ENCODE results near the gene ARHGAP31. TPM values are rescaled to one million over a fixed set of nuclear protein-coding genes. Genes with fewer than 3 reads are reported as not detected.

ARHGAP31 gene
- total and polyA plus RNA-seq, 4 donors, result 0.99 to 4.6 (median 2.6) TPM

GRCh38 chr3:119376758-119377157, 82.6 kb downstream of the ARHGAP31 start:
- no peaks in the 10 kb centered on the region for H3K9me3 ChIP-seq (ENCODE audit: control insufficient read depth in 4 of 4, low read length in 3 of 4)
- 78% methylated on average over 1 of the region's 1 CpG for WGBS
- H3K4me3 ChIP-seq (ENCODE audit: low read depth in 1 of 3, low read length in 3 of 3), result no peak overlapping the region
- H3K27ac ChIP-seq (ENCODE audit: low read depth in 1 of 2, low read length in 2 of 2), result no peak overlapping the region
- DNase-seq (ENCODE audit: low spot score), result no peak
- TF ChIP-seq FOXA1 (IDR thresholded peaks at IDR 0.05) (no peak), EGR1 (IDR thresholded peaks at IDR 0.05; ENCODE audit: low read depth in 2 of 2) (no peak), SP1 (IDR thresholded peaks at IDR 0.05) (no peak), GABPA (IDR thresholded peaks at IDR 0.05 in 1 of 2, conservative IDR thresholded peaks at IDR 0.05 in 1 of 2) (no peak), FOXA2 (IDR thresholded peaks at IDR 0.05) (no peak)
- TF ChIP-seq, protein P1, sequence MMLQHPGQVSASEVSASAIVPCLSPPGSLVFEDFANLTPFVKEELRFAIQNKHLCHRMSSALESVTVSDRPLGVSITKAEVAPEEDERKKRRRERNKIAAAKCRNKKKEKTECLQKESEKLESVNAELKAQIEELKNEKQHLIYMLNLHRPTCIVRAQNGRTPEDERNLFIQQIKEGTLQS (IDR thresholded peaks at IDR 0.05), result no peak
- H3K27me3 ChIP-seq (ENCODE audit: control insufficient read depth in 4 of 4, insufficient read depth in 4 of 4, low read length in 3 of 4), result no peaks in the 10 kb centered on the region
- H3K36me3 ChIP-seq (ENCODE audit: control insufficient read depth in 4 of 4, insufficient read depth in 3 of 4, low read depth in 1 of 4, low read length in 3 of 4), result no peaks in the 10 kb centered on the region
- H3K9ac ChIP-seq (ENCODE audit: low read depth in 1 of 2, low read length in 2 of 2), result no peak overlapping the region
- no peaks in the 10 kb centered on the region for H3K4me1 ChIP-seq (ENCODE audit: control insufficient read depth in 4 of 4, insufficient read depth in 4 of 4, low read length in 3 of 4)

GRCh38 chr3:119378259-119378803, 84.1 kb downstream of the ARHGAP31 start:
- no peaks in the 10 kb centered on the region for H3K9me3 ChIP-seq (ENCODE audit: control insufficient read depth in 4 of 4, low read length in 3 of 4)
- H3K4me1 ChIP-seq (ENCODE audit: control insufficient read depth in 4 of 4, insufficient read depth in 4 of 4, low read length in 3 of 4), result no peaks in the 10 kb centered on the region
- no peak for DNase-seq (ENCODE audit: low spot score)
- H3K27ac ChIP-seq (ENCODE audit: low read depth in 1 of 2, low read length in 2 of 2), result no peak overlapping the region
- WGBS, result 75% methylated on average over 8 of the region's 8 CpGs
- no peaks in the 10 kb centered on the region for H3K27me3 ChIP-seq (ENCODE audit: control insufficient read depth in 4 of 4, insufficient read depth in 4 of 4, low read length in 3 of 4)
- H3K36me3 ChIP-seq (ENCODE audit: control insufficient read depth in 4 of 4, insufficient read depth in 3 of 4, low read depth in 1 of 4, low read length in 3 of 4), result no peaks in the 10 kb centered on the region
- H3K9ac ChIP-seq (ENCODE audit: low read depth in 1 of 2, low read length in 2 of 2), result no peak overlapping the region
- no peak for TF ChIP-seq FOXA1 (IDR thresholded peaks at IDR 0.05)
- H3K4me3 ChIP-seq (ENCODE audit: low read depth in 1 of 3, low read length in 3 of 3), result no peak overlapping the region

DNA sequence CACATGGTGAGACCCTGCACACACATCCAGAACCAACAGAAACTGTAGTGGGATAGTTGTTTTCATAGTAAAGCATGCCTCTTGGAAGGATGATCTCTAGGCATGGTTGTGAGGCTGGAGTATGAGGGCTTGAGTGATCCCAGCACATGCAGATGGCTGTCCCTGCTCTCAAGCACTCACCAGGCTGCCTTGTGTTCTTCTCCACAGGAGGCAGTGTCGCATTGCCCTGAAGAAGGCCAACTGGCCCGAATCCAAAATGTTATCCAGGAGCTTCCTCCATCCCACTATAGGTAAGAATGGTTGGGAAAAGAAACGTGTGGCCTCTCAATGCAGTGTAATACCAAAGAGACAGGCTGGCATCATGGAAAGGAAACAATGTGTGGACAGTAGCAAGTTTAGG, 86.5 kb downstream of the ARHGAP31 start:
- H3K27ac ChIP-seq (ENCODE audit: low read depth in 1 of 2, low read length in 2 of 2), result no peak overlapping the region
- no peak overlapping the region for H3K4me3 ChIP-seq (ENCODE audit: low read depth in 1 of 3, low read length in 3 of 3)
- DNase-seq (ENCODE audit: low spot score), result no peak
- H3K9ac ChIP-seq (ENCODE audit: low read depth in 1 of 2, low read length in 2 of 2), result no peak overlapping the region
- no peaks in the 10 kb centered on the region for H3K36me3 ChIP-seq (ENCODE audit: control insufficient read depth in 4 of 4, insufficient read depth in 3 of 4, low read depth in 1 of 4, low read length in 3 of 4)
- no peaks in the 10 kb centered on the region for H3K9me3 ChIP-seq (ENCODE audit: control insufficient read depth in 4 of 4, low read length in 3 of 4)
- 65% methylated on average over 3 of the region's 3 CpGs for WGBS
- no peaks in the 10 kb centered on the region for H3K27me3 ChIP-seq (ENCODE audit: control insufficient read depth in 4 of 4, insufficient read depth in 4 of 4, low read length in 3 of 4)
- TF ChIP-seq NR2F2 (IDR thresholded peaks at IDR 0.05) (no peak), RAD21 (IDR thresholded peaks at IDR 0.05) (peak in 1 of 2 donors; percentile 55), GABPA (IDR thresholded peaks at IDR 0.05 in 1 of 2, conservative IDR thresholded peaks at IDR 0.05 in 1 of 2) (no peak)
- H3K4me1 ChIP-seq (ENCODE audit: control insufficient read depth in 4 of 4, insufficient read depth in 4 of 4, low read length in 3 of 4), result no peaks in the 10 kb centered on the region

DNA sequence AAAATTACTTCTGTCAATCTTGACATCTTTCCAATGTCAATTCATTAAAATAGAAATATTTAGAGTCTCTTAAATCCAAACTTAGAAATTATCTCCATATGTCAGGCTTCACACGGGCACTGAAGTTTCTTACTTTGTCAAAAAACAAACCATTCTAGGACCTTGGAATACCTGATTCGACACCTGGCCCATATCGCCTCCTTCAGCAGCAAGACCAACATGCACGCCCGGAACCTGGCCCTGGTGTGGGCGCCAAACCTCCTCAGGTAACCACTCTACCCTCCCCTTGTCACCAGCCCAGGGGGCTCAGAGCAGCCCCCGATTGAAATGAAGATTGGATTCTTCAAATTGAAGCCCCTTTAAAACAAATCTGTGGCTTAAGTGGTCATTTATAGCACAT, 88.0 kb downstream of the ARHGAP31 start:
- H3K27me3 ChIP-seq (ENCODE audit: control insufficient read depth in 4 of 4, insufficient read depth in 4 of 4, low read length in 3 of 4), result no peaks in the 10 kb centered on the region
- H3K9me3 ChIP-seq (ENCODE audit: control insufficient read depth in 4 of 4, low read length in 3 of 4), result no peaks in the 10 kb centered on the region
- H3K36me3 ChIP-seq (ENCODE audit: control insufficient read depth in 4 of 4, insufficient read depth in 3 of 4, low read depth in 1 of 4, low read length in 3 of 4), result no peaks in the 10 kb centered on the region
- no peak overlapping the region for H3K9ac ChIP-seq (ENCODE audit: low read depth in 1 of 2, low read length in 2 of 2)
- DNase-seq (ENCODE audit: low spot score), result no peak
- H3K4me1 ChIP-seq (ENCODE audit: control insufficient read depth in 4 of 4, insufficient read depth in 4 of 4, low read length in 3 of 4), result no peaks in the 10 kb centered on the region
- 95% methylated on average over 7 of the region's 7 CpGs for WGBS
- no peak overlapping the region for H3K27ac ChIP-seq (ENCODE audit: low read depth in 1 of 2, low read length in 2 of 2)
- H3K4me3 ChIP-seq (ENCODE audit: low read depth in 1 of 3, low read length in 3 of 3), result no peak overlapping the region
- TF ChIP-seq YY1 (IDR thresholded peaks at IDR 0.05), result no peak
- no peak for TF ChIP-seq FOXA2 (IDR thresholded peaks at IDR 0.05)
- TF ChIP-seq FOXA1 (IDR thresholded peaks at IDR 0.05), result no peak
- TF ChIP-seq HNF4G (IDR thresholded peaks at IDR 0.05), result no peak
- no peak for TF ChIP-seq SP1 (IDR thresholded peaks at IDR 0.05)
- TF ChIP-seq GABPA (IDR thresholded peaks at IDR 0.05 in 1 of 2, conservative IDR thresholded peaks at IDR 0.05 in 1 of 2), result no peak
- no peak for TF ChIP-seq JUND (IDR thresholded peaks at IDR 0.05)
- no peak for TF ChIP-seq EGR1 (IDR thresholded peaks at IDR 0.05; ENCODE audit: low read depth in 2 of 2)
- no peak for TF ChIP-seq TAF1 (conservative IDR thresholded peaks at IDR 0.05)
- TF ChIP-seq NR2F2 (IDR thresholded peaks at IDR 0.05), result no peak
- no peak for TF ChIP-seq RXRA (IDR thresholded peaks at IDR 0.05)
- TF ChIP-seq ZBTB33 (IDR thresholded peaks at IDR 0.05), result no peak
- TF ChIP-seq HNF4A (conservative IDR thresholded peaks at IDR 0.05), result no peak
- TF ChIP-seq MAX (IDR thresholded peaks at IDR 0.05), result no peak
- TF ChIP-seq CTCF (IDR thresholded peaks at IDR 0.05; ENCODE audit: low read depth, low read length, missing input control), result no peak
- TF ChIP-seq, protein P1 (IDR thresholded peaks at IDR 0.05), result no peak
- no peak for TF ChIP-seq RAD21 (IDR thresholded peaks at IDR 0.05)
